IMR-90 (cell line): ENCODE data around the gene MET. TPM values are rescaled to one million over a fixed set of nuclear protein-coding genes. Genes with fewer than 3 reads are reported as not detected.
A peak's percentile ranks its signal among the peaks of the same experiment; 100 is the strongest.

Experiments
- ATAC-seq: fragments of 200-7000 bp; cut with Tn5 transposase; 2 replicates; pipeline ENCODE4 v1.9.1; 2020; ENCODE audit warnings: low read depth, mild to moderate bottlenecking, moderate library complexity
- BruUV-seq: library from RNA; stranded (reverse); fragments of 400-500 nt; replicated peaks from 2 replicates; lab custom pipeline; 2021; lab: Mats Ljungman, UMichigan
- CTCF ChIA-PET: fragments of 300-600 bp; formaldehyde crosslinking; extraction: SDS; loops from one replicate; lab custom pipeline; 2021; ENCODE audit warnings: antibody characterized with exemption; lab: Yijun Ruan, JAX
- POLR2A ChIA-PET: fragments of 300-600 bp; sonication (Branson Sonifier 250); formaldehyde crosslinking; loops from one replicate; lab custom pipeline; 2022; ENCODE audit warnings: antibody characterized with exemption; ENCODE audit not compliant: unreplicated experiment; lab: Charles Lee
- DNase-seq: peaks from one replicate; pipeline ENCODE4 v3.0.0; 2013
- H2AFZ ChIP-seq: replicated peaks from 2 replicates; pipeline ENCODE3; 2013; ENCODE audit warnings: low read length, mild to moderate bottlenecking; ENCODE audit not compliant: poor library complexity
- H2AK5ac ChIP-seq: 2 replicates; pipeline ENCODE4 v1.6.1; 2013; ENCODE audit warnings: low read depth, low read length, inconsistent platforms
- H2AK9ac ChIP-seq: replicated peaks from 2 replicates; pipeline ENCODE3; 2013; ENCODE audit warnings: mild to moderate bottlenecking, low read depth, low read length, moderate library complexity; ENCODE audit not compliant: poor library complexity
- H2BK120ac ChIP-seq: 2 replicates; pipeline ENCODE4 v1.6.1; 2013; ENCODE audit warnings: low read depth, low read length, inconsistent platforms
- H2BK15ac ChIP-seq: 3 replicates; pipeline ENCODE4 v1.6.1; 2013; ENCODE audit warnings: low read depth, low read length, inconsistent platforms
- H2BK20ac ChIP-seq: 2 replicates; pipeline ENCODE4 v1.6.1; 2013; ENCODE audit warnings: low read depth, mild to moderate bottlenecking, inconsistent platforms, low read length, moderate library complexity
- H2BK5ac ChIP-seq: 2 replicates; pipeline ENCODE4 v1.6.1; 2013; ENCODE audit warnings: mild to moderate bottlenecking, low read depth, low read length, inconsistent platforms; ENCODE audit not compliant: poor library complexity, severe bottlenecking
- H3K14ac ChIP-seq: replicated peaks from 2 replicates; pipeline ENCODE4 v1.6.1; 2013; ENCODE audit warnings: low read depth, low read length, inconsistent platforms
- H3K18ac ChIP-seq: 2 replicates; pipeline ENCODE4 v1.6.1; 2013; ENCODE audit warnings: low read depth, low read length, control low read depth
- H3K23ac ChIP-seq: 2 replicates; pipeline ENCODE4 v1.6.1; 2013; ENCODE audit warnings: low read depth, low read length, inconsistent platforms
- H3K27ac ChIP-seq: 2 replicates; pipeline ENCODE4 v1.5.1; 2013; ENCODE audit warnings: mild to moderate bottlenecking, control low read depth, low read length; ENCODE audit not compliant: insufficient read depth
- H3K27me3 ChIP-seq: 2 replicates; pipeline ENCODE4 v1.6.1; 2013; ENCODE audit warnings: low read length; ENCODE audit not compliant: control insufficient read depth, insufficient read depth
- H3K36me3 ChIP-seq: 2 replicates; pipeline ENCODE4 v1.6.1; 2013; ENCODE audit warnings: low read length, mixed read lengths; ENCODE audit not compliant: control insufficient read depth, insufficient read depth
- H3K4ac ChIP-seq: 2 replicates; pipeline ENCODE4 v1.6.1; 2013; ENCODE audit warnings: low read depth, low read length, inconsistent platforms
- H3K4me1 ChIP-seq: 2 replicates; pipeline ENCODE4 v1.6.1; 2013; ENCODE audit warnings: low read length, mixed read lengths; ENCODE audit not compliant: control insufficient read depth, insufficient read depth
- H3K4me2 ChIP-seq: 2 replicates; pipeline ENCODE4 v1.6.1; 2013; ENCODE audit warnings: low read depth, mild to moderate bottlenecking, control low read depth, low read length, moderate library complexity
- H3K4me3 ChIP-seq: 2 replicates; pipeline ENCODE4 v1.5.1; 2013; ENCODE audit warnings: low read depth, mild to moderate bottlenecking, control low read depth, low read length, moderate library complexity; ENCODE audit not compliant: insufficient read depth
- H3K56ac ChIP-seq: 2 replicates; pipeline ENCODE4 v1.6.1; 2013; ENCODE audit warnings: low read length, inconsistent platforms; ENCODE audit not compliant: insufficient read depth; ENCODE audit errors: extremely low read depth
- H3K79me1 ChIP-seq, 2 experiments: 2 replicates each; pipeline ENCODE4 v1.6.1; 2013; ENCODE audit warnings: low read length in 2 of 2, inconsistent platforms in 1 of 2, low read depth in 1 of 2
- H3K9ac ChIP-seq: 2 replicates; pipeline ENCODE4 v1.6.1; 2013; ENCODE audit warnings: low read depth, low read length, control low read depth
- H3K9me1 ChIP-seq: 2 replicates; pipeline ENCODE4 v1.6.1; 2013; ENCODE audit warnings: low read length, inconsistent platforms; ENCODE audit not compliant: insufficient read depth
- H3K9me3 ChIP-seq: 2 replicates; pipeline ENCODE4 v1.6.1; 2013; ENCODE audit warnings: low read length; ENCODE audit not compliant: control insufficient read depth, insufficient read depth
- H4K20me1 ChIP-seq: 2 replicates; pipeline ENCODE4 v1.6.1; 2013; ENCODE audit warnings: low read length, inconsistent platforms; ENCODE audit not compliant: insufficient read depth
- H4K5ac ChIP-seq: 2 replicates; pipeline ENCODE4 v1.6.1; 2013; ENCODE audit warnings: mild to moderate bottlenecking, low read depth, low read length, control low read depth
- H4K8ac ChIP-seq, 2 experiments: 2 replicates each; pipeline ENCODE4 v1.6.1; 2013; ENCODE audit warnings: low read depth in 2 of 2, low read length in 2 of 2, control low read depth in 1 of 2, inconsistent platforms in 1 of 2
- H4K91ac ChIP-seq: 2 replicates; pipeline ENCODE4 v1.6.1; 2013; ENCODE audit warnings: low read depth, low read length, inconsistent platforms; ENCODE audit not compliant: insufficient read depth
- BHLHE40 ChIP-seq: fragments of 150-350 bp; IDR thresholded peaks from 2 replicates; pipeline ENCODE4 v1.6.1; 2016; ENCODE audit warnings: mild to moderate bottlenecking, low read depth, low read length
- CEBPB ChIP-seq: IDR thresholded peaks from 2 replicates; pipeline ENCODE4 v1.6.1; 2012; ENCODE audit warnings: low read depth, low read length, improper control_type of control experiment
- CHD1 ChIP-seq: IDR thresholded peaks from 2 replicates; pipeline ENCODE4 v1.6.1; 2012; ENCODE audit warnings: low read depth, low read length, improper control_type of control experiment
- CTCF ChIP-seq: conservative IDR thresholded peaks from 2 replicates; pipeline ENCODE4 v1.5.1; 2012; ENCODE audit warnings: mild to moderate bottlenecking, low read depth, low read length, improper control_type of control experiment
- ELK1 ChIP-seq: fragments of 150-350 bp; IDR thresholded peaks from 2 replicates; pipeline ENCODE4 v1.6.1; 2016; ENCODE audit warnings: low read depth, mild to moderate bottlenecking, low read length, moderate library complexity, borderline replicate concordance
- FOS ChIP-seq: fragments of 150-350 bp; IDR thresholded peaks from 2 replicates; pipeline ENCODE4 v1.6.1; 2016; ENCODE audit warnings: low read depth, low read length
- MAFK ChIP-seq: IDR thresholded peaks from 2 replicates; pipeline ENCODE4 v1.6.1; 2012; ENCODE audit warnings: low read depth, low read length, improper control_type of control experiment
- MAZ ChIP-seq: IDR thresholded peaks from 2 replicates; pipeline ENCODE4 v1.6.1; 2012; ENCODE audit warnings: low read depth, mild to moderate bottlenecking, low read length, improper control_type of control experiment, moderate library complexity, borderline replicate concordance
- MXI1 ChIP-seq: IDR thresholded peaks from 2 replicates; pipeline ENCODE4 v1.6.1; 2012; ENCODE audit warnings: low read depth, mild to moderate bottlenecking, low read length, moderate library complexity, borderline replicate concordance
- NFE2L2 ChIP-seq: fragments of 150-350 bp; IDR thresholded peaks from 2 replicates; pipeline ENCODE4 v1.6.1; 2016; ENCODE audit warnings: low read depth, mild to moderate bottlenecking, low read length
- POLR2A ChIP-seq: IDR thresholded peaks from 2 replicates; pipeline ENCODE4 v1.6.1; 2012; ENCODE audit warnings: mild to moderate bottlenecking, low read depth, low read length
- RAD21 ChIP-seq: IDR thresholded peaks from 2 replicates; pipeline ENCODE4 v1.6.1; 2012; ENCODE audit warnings: low read length, improper control_type of control experiment
- RCOR1 ChIP-seq: IDR thresholded peaks from 2 replicates; pipeline ENCODE4 v1.6.1; 2012; ENCODE audit warnings: mild to moderate bottlenecking, low read length, improper control_type of control experiment; ENCODE audit not compliant: insufficient replicate concordance
- RFX5 ChIP-seq: IDR thresholded peaks from 2 replicates; pipeline ENCODE4 v1.8.0; 2012; ENCODE audit warnings: low read depth, mild to moderate bottlenecking, low read length, moderate library complexity
- SMC3 ChIP-seq: fragments of 150-350 bp; IDR thresholded peaks from 2 replicates; pipeline ENCODE4 v1.6.1; 2016; ENCODE audit warnings: low read depth, mild to moderate bottlenecking, antibody characterized with exemption, low read length, moderate library complexity
- USF2 ChIP-seq: fragments of 150-350 bp; IDR thresholded peaks from 2 replicates; pipeline ENCODE4 v1.6.1; 2017; ENCODE audit warnings: mild to moderate bottlenecking, antibody characterized with exemption, low read length, low read depth
- WGBS, 2 experiments: methylation state at CpG; one replicate each; pipeline versions ENCODE4 v1.1.5 to v1.1.7; 2013; ENCODE audit warnings: missing lambda C conversion rate in 2 of 2; ENCODE audit not compliant: insufficient read length in 1 of 2; ENCODE audit errors: extremely low coverage in 2 of 2; 5-methylcytosine and 5-hydroxymethylcytosine counted together
- dilution Hi-C: fragments of 300-500 bp; cut with HindIII; formaldehyde crosslinking; loops from one replicate; pipeline ENCODE4 v1.14.3; 2018; ENCODE audit warnings: low sequenced_read_pairs; ENCODE audit not compliant: unreplicated experiment
- in situ Hi-C: fragments of 300-500 bp; cut with MboI; formaldehyde crosslinking; loops from 3 replicates; pipeline ENCODE4 v1.14.3; 2019; ENCODE audit warnings: low sequenced_read_pairs, inconsistent platforms, mixed read lengths
- intact Hi-C: fragments of 100-400 bp; cut with micrococcal nuclease; formaldehyde crosslinking; loops from 2 replicates; pipeline ENCODE4 v1.10.0; 2022
- polyA plus RNA-seq, 3 experiments: library from polyadenylated mRNA; depleted of rRNA; stranded (reverse); fragments of >200 nt; gene quantifications; 2 replicates each; pipeline ENCODE4 v1.2.3, GENCODE V29; 2012; ENCODE audit warnings: low replicate concordance in 1 of 3
- total RNA-seq: library from RNA; depleted of rRNA; stranded (reverse); fragments of >200 nt; gene quantifications from 2 replicates; pipeline ENCODE4 v1.2.3, GENCODE V29; 2012

MET gene
- total and polyA plus RNA-seq, 2 of the 4 experiments (the other 2 are of a cell fraction): 15.0 to 84.6 TPM

GRCh38 chr7:116770941-116771340, 98.9 kb downstream of the MET start:
- no peak overlapping the region for H2BK5ac ChIP-seq
- in situ Hi-C loops (no loop called here), intact Hi-C loops (no loop called here), dilution Hi-C loops (no loop called here)
- BruUV-seq: no TSS peak
- no peaks in the 10 kb centered on the region for H3K27me3 ChIP-seq
- no CpG with 5 or more reads among the region's 1 CpG for WGBS, 2 experiments
- no peak overlapping the region for H3K27ac ChIP-seq
- H3K79me1 ChIP-seq: peaks cover 0 to 4% of the 10 kb centered on the region in 2 experiments; a peak in 1 of 4 replicates
- DNase-seq (no peak), ATAC-seq (no peak)
- no peaks in the 10 kb centered on the region for H4K20me1 ChIP-seq
- H4K8ac ChIP-seq: no peak overlapping the region; a peak in 1 of 4 replicates
- 0 out of 2 replicates have a peak overlapping the region, but pooled peaks have one; percentile 90 for H2BK120ac ChIP-seq
- H3K14ac ChIP-seq: no peak overlapping the region
- H3K9ac ChIP-seq: no peak overlapping the region
- TF ChIP-seq POLR2A (no peak), MXI1 (no peak), USF2 (no peak), CHD1 (no peak), NFE2L2 (no peak), MAZ (no peak), ELK1 (no peak), RFX5 (no peak), SMC3 (no peak), FOS (no peak), MAFK (no peak), RAD21 (no peak), CTCF (no peak), BHLHE40 (no peak), RCOR1 (no peak), CEBPB (no peak)
- no peak overlapping the region for H3K56ac ChIP-seq
- H3K4me3 ChIP-seq: no peak overlapping the region
- peaks cover 6% of the 10 kb centered on the region for H3K9me1 ChIP-seq
- peak overlapping the region; percentile 79; the same call in 1 of the 3 replicates for H2BK15ac ChIP-seq
- H2AK9ac ChIP-seq: no peak overlapping the region
- no peak overlapping the region for H2AK5ac ChIP-seq
- H3K9me3 ChIP-seq: peaks cover 4% of the 10 kb centered on the region; the same call in 1 of the 2 replicates
- H3K23ac ChIP-seq: no peak overlapping the region; the same call in 1 of the 2 replicates
- no peak overlapping the region for H2AFZ ChIP-seq
- peak overlapping the region; percentile 48 for H3K18ac ChIP-seq
- no peak overlapping the region for H4K5ac ChIP-seq
- POLR2A ChIA-PET: no interaction called here
- no peak overlapping the region for H4K91ac ChIP-seq
- no peak overlapping the region for H3K4me2 ChIP-seq
- H3K4me1 ChIP-seq: peaks cover 2% of the 10 kb centered on the region; the same call in 1 of the 2 replicates
- CTCF ChIA-PET: no interaction called here
- peak overlapping the region; percentile 91; the same call in 1 of the 2 replicates for H2BK20ac ChIP-seq
- H3K36me3 ChIP-seq: peaks cover 2% of the 10 kb centered on the region; the same call in 1 of the 2 replicates
- no peak overlapping the region for H3K4ac ChIP-seq
